ENCODE measurements around the gene KIF25. TPM values are rescaled to one million over a fixed set of nuclear protein-coding genes. Genes with fewer than 3 reads are reported as not detected.

Gene KIF25
- polyA plus RNA-seq, 2 of the 4 experiments (the other 2 are of a cell fraction): 0.06 to 0.13 TPM

DNA sequence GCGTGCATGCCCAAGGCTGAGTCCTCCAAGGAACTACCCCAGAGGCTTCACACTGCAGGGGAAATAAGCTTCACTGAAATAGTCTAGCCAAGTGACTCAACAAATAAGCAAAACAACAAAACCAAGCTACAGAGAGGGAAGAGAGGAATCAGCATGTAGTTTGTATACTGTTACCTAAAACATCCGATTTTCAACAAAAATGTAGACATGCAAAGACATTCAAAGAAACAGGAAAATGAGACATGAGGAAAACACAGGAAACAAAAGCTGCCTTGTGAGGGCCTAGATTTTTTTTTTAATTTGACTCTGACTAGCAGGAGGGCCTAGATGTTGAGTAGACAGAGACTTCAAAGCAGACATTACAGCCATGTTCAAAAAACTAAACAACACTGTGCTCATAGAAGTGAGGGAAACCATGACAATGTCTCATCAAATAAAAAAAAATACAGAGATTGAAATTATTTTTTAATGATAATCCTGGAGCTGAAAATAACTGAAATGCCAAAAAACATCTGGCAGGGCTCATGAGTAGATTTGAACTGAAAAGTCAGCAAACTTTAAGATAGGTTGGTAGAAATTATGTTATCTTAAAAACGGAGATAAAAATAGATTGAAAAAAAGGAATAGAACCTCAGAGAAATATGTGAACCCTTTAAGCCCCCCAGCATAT, 16.4 kb upstream of the KIF25 start:
- FAIRE-seq (no peak), DNase-seq (ENCODE audit: low read depth in 1 of 2, low spot score in 1 of 2) (no peak), ATAC-seq (no peak)
- H3K4me3 ChIP-seq: no peak overlapping the region
- no peak overlapping the region for H3K4me2 ChIP-seq
- TF ChIP-seq ZFP36 (IDR thresholded peaks at IDR 0.05; ENCODE audit: borderline replicate concordance, partially characterized antibody): no peak
- TF ChIP-seq, protein P1, sequence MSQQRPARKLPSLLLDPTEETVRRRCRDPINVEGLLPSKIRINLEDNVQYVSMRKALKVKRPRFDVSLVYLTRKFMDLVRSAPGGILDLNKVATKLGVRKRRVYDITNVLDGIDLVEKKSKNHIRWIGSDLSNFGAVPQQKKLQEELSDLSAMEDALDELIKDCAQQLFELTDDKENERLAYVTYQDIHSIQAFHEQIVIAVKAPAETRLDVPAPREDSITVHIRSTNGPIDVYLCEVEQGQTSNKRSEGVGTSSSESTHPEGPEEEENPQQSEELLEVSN (IDR thresholded peaks at IDR 0.05; ENCODE audit: borderline replicate concordance, low read depth): no peak
- TF ChIP-seq GATA3 (IDR thresholded peaks at IDR 0.05; ENCODE audit: borderline replicate concordance): no peak
- TF ChIP-seq RNF2 (IDR thresholded peaks at IDR 0.05; ENCODE audit: borderline replicate concordance, low read depth): no peak
- TF ChIP-seq KDM1A (IDR thresholded peaks at IDR 0.05; ENCODE audit: low read depth): no peak
- TF ChIP-seq CHD4 (IDR thresholded peaks at IDR 0.05; ENCODE audit: borderline replicate concordance): no peak
- no peak overlapping the region for H3K27ac ChIP-seq
- no peaks in the 10 kb centered on the region for H3K9me3 ChIP-seq
- WGBS (ENCODE audit: missing lambda C conversion rate): 78% methylated on average over 3 of the region's 3 CpGs
- POLR2A ChIA-PET: no interaction called here
- H3K4me1 ChIP-seq: no peaks in the 10 kb centered on the region
- CTCF ChIA-PET: interaction anchor here (1.0 to 2.1 kb wide), 3 partner anchors 13 to 151 kb away, joined by 3 to 6 read pairs (median 4); no protein-coding TSS in a partner anchor

DNA sequence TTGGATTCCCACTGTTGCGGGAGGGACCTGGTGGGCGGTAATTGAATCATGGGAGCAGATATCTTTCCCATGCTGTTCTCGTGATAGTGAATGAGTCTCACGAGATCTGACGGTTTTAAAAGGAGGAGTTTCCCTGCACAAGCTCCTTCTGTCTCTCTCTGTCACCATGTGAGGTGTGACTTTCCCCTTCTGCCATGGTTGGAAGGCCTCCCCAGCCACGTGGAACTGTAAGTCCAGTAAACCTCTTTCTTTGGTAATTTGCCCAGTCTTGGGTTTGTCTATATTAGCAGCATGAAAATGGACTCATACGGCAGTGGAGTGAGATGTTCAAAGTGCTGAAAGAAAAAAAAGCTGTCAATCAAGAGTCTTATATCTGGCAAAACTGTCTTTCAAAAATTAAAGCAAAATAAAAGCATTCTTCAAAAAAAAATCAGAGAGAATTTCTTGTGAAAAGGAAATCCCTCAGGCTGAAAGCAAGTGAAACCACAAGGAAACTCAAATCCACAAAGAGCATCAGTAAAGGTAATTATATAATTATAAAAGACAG, 15.5 kb upstream of the KIF25 start:
- POLR2A ChIA-PET: no interaction called here
- FAIRE-seq: no peak
- WGBS (ENCODE audit: missing lambda C conversion rate): 73% methylated on average over 7 of the region's 7 CpGs
- H3K27ac ChIP-seq: no peak overlapping the region
- TF ChIP-seq FOSB (CRISPR knock-in tag; IDR thresholded peaks at IDR 0.05) (no peak), EHF (CRISPR knock-in tag; IDR thresholded peaks at IDR 0.05) (no peak), CHD4 (IDR thresholded peaks at IDR 0.05; ENCODE audit: borderline replicate concordance) (no peak)
- no peak for ATAC-seq
- H3K9me3 ChIP-seq: no peaks in the 10 kb centered on the region
- H3K4me2 ChIP-seq: no peak overlapping the region
- no peak for DNase-seq (ENCODE audit: low read depth in 1 of 2, low spot score in 1 of 2)
- CTCF ChIA-PET: no interaction called here
- H3K4me1 ChIP-seq: no peaks in the 10 kb centered on the region
- H3K4me3 ChIP-seq: no peak overlapping the region

DNA sequence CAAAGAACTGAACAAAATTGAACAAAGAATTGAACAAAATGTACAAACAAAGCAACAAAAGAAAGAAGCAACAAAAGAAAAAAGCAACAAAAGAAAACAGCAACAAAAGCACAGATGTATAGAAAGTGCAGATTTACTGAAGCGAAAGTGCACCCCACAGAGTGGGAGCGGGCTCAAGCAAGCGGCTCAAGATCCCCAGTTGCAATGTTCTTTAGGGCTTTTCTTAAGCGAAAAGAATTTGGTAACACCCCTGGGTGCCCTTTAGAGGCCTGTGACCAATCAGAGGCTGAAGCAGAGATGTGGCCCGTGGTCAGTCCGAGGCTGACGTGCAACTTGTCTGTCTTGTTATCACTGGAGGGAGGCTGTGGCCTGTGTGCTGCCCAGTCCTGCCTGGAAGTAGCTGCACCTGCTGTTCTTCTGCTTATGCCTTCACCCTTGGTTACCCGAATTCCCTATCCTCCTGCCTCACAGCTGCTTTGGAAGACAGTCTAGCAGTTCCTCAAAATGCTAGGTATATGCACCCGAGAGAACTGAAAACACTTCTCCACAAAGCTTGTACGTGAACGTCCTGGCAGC, 13.2 kb upstream of the KIF25 start:
- Histone ChIP-seq H3K4me2 (no peak overlapping the region), H3K27ac (no peak overlapping the region), H3K4me1 (no peaks in the 10 kb centered on the region), H3K4me3 (no peak overlapping the region), H3K9me3 (no peaks in the 10 kb centered on the region)
- no peak for FAIRE-seq
- ChIA-PET CTCF (no interaction called here), POLR2A (no interaction called here)
- DNase-seq (ENCODE audit: low read depth in 1 of 2, low spot score in 1 of 2): no peak
- WGBS (ENCODE audit: missing lambda C conversion rate): 78% methylated on average over 11 of the region's 11 CpGs
- ATAC-seq: no peak
- no peak for TF ChIP-seq FOSB (CRISPR knock-in tag; IDR thresholded peaks at IDR 0.05)
- TF ChIP-seq MYC (IDR thresholded peaks at IDR 0.05; ENCODE audit: borderline replicate concordance, low read length): no peak
- no peak for TF ChIP-seq SMC3 (IDR thresholded peaks at IDR 0.05)
- TF ChIP-seq NPAS2 (CRISPR knock-in tag; IDR thresholded peaks at IDR 0.05; ENCODE audit: borderline replicate concordance): no peak
- no peak for TF ChIP-seq MAZ (IDR thresholded peaks at IDR 0.05; ENCODE audit: borderline replicate concordance, low read depth, low read length)
- no peak for TF ChIP-seq KDM1A (IDR thresholded peaks at IDR 0.05; ENCODE audit: low read depth)
- TF ChIP-seq, protein P2, sequence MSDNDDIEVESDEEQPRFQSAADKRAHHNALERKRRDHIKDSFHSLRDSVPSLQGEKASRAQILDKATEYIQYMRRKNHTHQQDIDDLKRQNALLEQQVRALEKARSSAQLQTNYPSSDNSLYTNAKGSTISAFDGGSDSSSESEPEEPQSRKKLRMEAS (IDR thresholded peaks at IDR 0.05): no peak
- TF ChIP-seq ZC3H11A (IDR thresholded peaks at IDR 0.05): no peak

DNA sequence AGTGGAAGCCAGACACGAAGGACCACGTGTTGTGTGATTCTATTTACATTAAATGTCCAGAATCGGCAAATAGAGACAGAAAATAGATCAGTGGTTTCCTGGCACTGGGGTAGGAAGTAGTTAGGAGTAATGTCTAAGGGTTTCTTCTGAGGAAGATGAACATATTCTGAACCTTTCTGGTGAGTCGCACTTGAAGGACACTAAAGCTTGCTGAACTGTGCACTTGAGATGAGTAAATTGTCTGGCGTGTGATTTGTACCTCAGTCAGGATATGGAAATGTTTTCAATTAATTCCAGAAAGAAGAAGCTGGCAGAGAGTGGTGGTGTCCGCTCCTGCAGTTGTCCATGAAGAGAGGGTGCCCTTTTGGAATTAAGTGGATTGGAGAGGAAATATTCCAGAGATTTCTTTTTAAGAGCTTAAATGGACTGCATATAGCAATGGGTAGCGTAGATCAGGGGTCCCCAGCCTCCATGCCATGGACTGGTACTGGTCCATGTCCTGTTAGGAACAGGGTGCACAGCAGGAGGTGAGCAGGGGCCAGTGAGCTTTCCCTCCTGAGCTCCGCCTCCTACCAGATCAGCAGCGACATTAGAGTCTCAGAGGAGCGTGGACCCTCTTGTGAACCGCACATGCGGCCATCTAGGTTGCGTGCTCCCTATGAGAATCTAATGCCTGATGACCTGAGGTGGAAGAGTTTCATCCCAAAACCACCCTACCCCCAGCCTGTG, 12.4 kb upstream of the KIF25 start:
- DNase-seq (ENCODE audit: low read depth in 1 of 2, low spot score in 1 of 2): no peak
- TF ChIP-seq POLR2A (IDR thresholded peaks at IDR 0.05; ENCODE audit: low read length) (no peak), EHMT2 (IDR thresholded peaks at IDR 0.05; ENCODE audit: low read depth) (no peak), RCOR1 (IDR thresholded peaks at IDR 0.05; ENCODE audit: low read depth, low read length) (no peak), ZNF302 (CRISPR knock-in tag; IDR thresholded peaks at IDR 0.05) (no peak), TP53 (CRISPR knock-in tag; IDR thresholded peaks at IDR 0.05) (no peak)
- TF ChIP-seq, protein P3, sequence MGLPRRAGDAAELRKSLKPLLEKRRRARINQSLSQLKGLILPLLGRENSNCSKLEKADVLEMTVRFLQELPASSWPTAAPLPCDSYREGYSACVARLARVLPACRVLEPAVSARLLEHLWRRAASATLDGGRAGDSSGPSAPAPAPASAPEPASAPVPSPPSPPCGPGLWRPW (IDR thresholded peaks at IDR 0.05): no peak
- TF ChIP-seq, protein P4, sequence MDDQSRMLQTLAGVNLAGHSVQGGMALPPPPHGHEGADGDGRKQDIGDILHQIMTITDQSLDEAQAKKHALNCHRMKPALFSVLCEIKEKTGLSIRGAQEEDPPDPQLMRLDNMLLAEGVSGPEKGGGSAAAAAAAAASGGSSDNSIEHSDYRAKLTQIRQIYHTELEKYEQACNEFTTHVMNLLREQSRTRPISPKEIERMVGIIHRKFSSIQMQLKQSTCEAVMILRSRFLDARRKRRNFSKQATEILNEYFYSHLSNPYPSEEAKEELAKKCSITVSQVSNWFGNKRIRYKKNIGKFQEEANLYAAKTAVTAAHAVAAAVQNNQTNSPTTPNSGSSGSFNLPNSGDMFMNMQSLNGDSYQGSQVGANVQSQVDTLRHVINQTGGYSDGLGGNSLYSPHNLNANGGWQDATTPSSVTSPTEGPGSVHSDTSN (IDR thresholded peaks at IDR 0.05): no peak
- Histone ChIP-seq H3K4me3 (no peak overlapping the region), H3K4me2 (no peak overlapping the region), H3K4me1 (no peaks in the 10 kb centered on the region), H3K9me3 (no peaks in the 10 kb centered on the region), H3K27ac (no peak overlapping the region)
- no peak for ATAC-seq
- WGBS (ENCODE audit: missing lambda C conversion rate): 86% methylated on average over 13 of the region's 13 CpGs
- CTCF ChIA-PET: interaction anchor here (0.5 to 0.6 kb wide), 2 partner anchors 13 to 161 kb away, joined by 4 to 5 read pairs; partner anchors contain the start of gene KIF25
- POLR2A ChIA-PET: no interaction called here
- FAIRE-seq: no peak

All from A549 (cell line).